Endometrial microvascular endothelial cells (primary cell): ENCODE results near the gene SLC23A1. TPM values are rescaled to one million over a fixed set of nuclear protein-coding genes. Genes with fewer than 3 reads are reported as not detected.
"Not testable (repeated sequence)": the region's sequence is repeated elsewhere in the genome, so short reads cannot be mapped to it uniquely, and the experiment has no call there.

Experiments used
- in situ Hi-C: cut with HindIII; loops from 2 replicates; pipeline ENCODE4 v1.10.0; 2017; ENCODE audit warnings: low sequenced_read_pairs, low pct_unique_long_range_greater_than_20kb; ENCODE audit errors: inconsistent ontology term
- total RNA-seq: library from RNA; depleted of rRNA; stranded (reverse); fragments of >200 nt; gene quantifications from one replicate; pipeline ENCODE4 v1.2.3, GENCODE V29; 2015; ENCODE audit errors: inconsistent ontology term

The SLC23A1 gene
- total RNA-seq, 1 donor from 2014 or later, result not detected

GRCh38 chr5:139410121-139410992 is 27.3 kb upstream of the SLC23A1 start:
- in situ Hi-C loops, result loop anchor here (10.0 kb wide), 1 partner anchor 114 kb away; no protein-coding TSS in a partner anchor

- in situ Hi-C loops, result not testable (repeated sequence)
These were observed 26.0 kb upstream of the SLC23A1 start for GRCh38 chr5:139409116-139409515.

GRCh38 chr5:139408191-139408590 is 25.1 kb upstream of the SLC23A1 start:
- in situ Hi-C loops, result no loop called here

- in situ Hi-C loops, result no loop called here
These were observed 24.4 kb upstream of the SLC23A1 start for GRCh38 chr5:139407517-139407916.

- in situ Hi-C loops, result no loop called here
These were observed 23.9 kb upstream of the SLC23A1 start for GRCh38 chr5:139406963-139407362.

GRCh38 chr5:139404484-139404840 is 21.4 kb upstream of the SLC23A1 start:
- in situ Hi-C loops, result no loop called here

- in situ Hi-C loops, result no loop called here
These were observed 20.8 kb upstream of the SLC23A1 start, which contains the start of gene SPATA24 for GRCh38 chr5:139403787-139404483. TSS of gene SPATA24 (minus strand) at chr5:139404089. CDS start at chr5:139404060, 29 bp downstream.

- in situ Hi-C loops, result no loop called here
These were observed 20.3 kb upstream of the SLC23A1 start for GRCh38 chr5:139403418-139403786.

GRCh38 chr5:139402561-139403158 is 19.6 kb upstream of the SLC23A1 start:
- in situ Hi-C loops, result no loop called here

- in situ Hi-C loops, result no loop called here
These were observed 18.4 kb upstream of the SLC23A1 start for GRCh38 chr5:139401546-139401945.

- in situ Hi-C loops, result no loop called here
These were observed 16.5 kb upstream of the SLC23A1 start for GRCh38 chr5:139399501-139400121.

- in situ Hi-C loops, result no loop called here
These were observed 14.8 kb upstream of the SLC23A1 start for GRCh38 chr5:139397921-139398320.

- in situ Hi-C loops, result no loop called here
These were observed 13.6 kb upstream of the SLC23A1 start for GRCh38 chr5:139396691-139397090.

- in situ Hi-C loops, result no loop called here
These were observed 12.9 kb upstream of the SLC23A1 start for GRCh38 chr5:139395844-139396640.

GRCh38 chr5:139394654-139395566 is 11.8 kb upstream of the SLC23A1 start, which contains the start of gene PROB1:
TSS of gene PROB1 (minus strand) at chr5:139395104. CDS start at chr5:139395081, 23 bp downstream.
- in situ Hi-C loops, result no loop called here

- in situ Hi-C loops, result no loop called here
These were observed 11.1 kb upstream of the SLC23A1 start for GRCh38 chr5:139394123-139394653.

GRCh38 chr5:139393497-139394122 is 10.5 kb upstream of the SLC23A1 start:
- in situ Hi-C loops, result no loop called here
